NAMALWA (cell line): Measurements from ENCODE around the gene PROZ.
"Not testable (repeated sequence)": the region's sequence is repeated elsewhere in the genome, so short reads cannot be mapped to it uniquely, and the experiment has no call there.

ENCODE experiments used
- DNase-seq: peaks from one replicate; pipeline ENCODE4 v3.0.0-alpha.2; 2015; ENCODE audit warnings: low spot score

PROZ gene

GRCh38 chr13:113157206-113157928 is 1.1 kb upstream of the PROZ start:
- no peak for DNase-seq

- DNase-seq: no peak
Measured at GRCh38 chr13:113158946-113159345, 498 bp downstream of the PROZ start.

- no peak for DNase-seq
Measured at GRCh38 chr13:113159701-113160100, 1.3 kb downstream of the PROZ start.

- DNase-seq: no peak
Measured at GRCh38 chr13:113160983-113161382, 2.5 kb downstream of the PROZ start.

GRCh38 chr13:113161433-113161832 is 3.0 kb downstream of the PROZ start:
- DNase-seq: no peak

GRCh38 chr13:113161975-113162374 is 3.5 kb downstream of the PROZ start:
- DNase-seq: not testable (repeated sequence)

GRCh38 chr13:113162783-113163685 is 4.6 kb downstream of the PROZ start:
- no peak for DNase-seq

GRCh38 chr13:113164492-113164891 is 6.0 kb downstream of the PROZ start:
- DNase-seq: no peak

GRCh38 chr13:113166266-113166665 is 7.8 kb downstream of the PROZ start:
- no peak for DNase-seq

- DNase-seq: no peak
Measured at GRCh38 chr13:113166681-113167080, 8.2 kb downstream of the PROZ start.

- DNase-seq: no peak
Measured at GRCh38 chr13:113167155-113167554, 8.7 kb downstream of the PROZ start.

- DNase-seq: no peak
Measured at GRCh38 chr13:113167575-113167974, 9.1 kb downstream of the PROZ start.

- DNase-seq: no peak
Measured at GRCh38 chr13:113168211-113168610, 9.8 kb downstream of the PROZ start.

- DNase-seq: no peak
Measured at GRCh38 chr13:113169277-113170272, 11.1 kb downstream of the PROZ start.

GRCh38 chr13:113170511-113170910 is 12.1 kb downstream of the PROZ start:
- no peak for DNase-seq

- DNase-seq: no peak
Measured at GRCh38 chr13:113171250-113172125, 13.0 kb downstream of the PROZ start.

- no peak for DNase-seq
Measured at GRCh38 chr13:113172419-113172926, 14.0 kb downstream of the PROZ start.

- no peak for DNase-seq
Measured at GRCh38 chr13:113176280-113176679, 17.8 kb downstream of the PROZ start.

GRCh38 chr13:113176822-113177221 is 18.4 kb downstream of the PROZ start:
- no peak for DNase-seq

GRCh38 chr13:113178070-113178895 is 19.8 kb downstream of the PROZ start:
- no peak for DNase-seq
